SK-N-SH treated with all-trans-retinoic acid at 6 μM for 48 hours (cell line): ENCODE data around the gene PI16.

Experiments used
- ATAC-seq: fragments of 200-7000 bp; cut with Tn5 transposase; 3 replicates; pipeline ENCODE4 v1.9.1; 2020; ENCODE audit warnings: mild to moderate bottlenecking, moderate library complexity
- ARNTL ChIP-seq: fragments of 450-650 bp; formaldehyde crosslinking; IDR thresholded peaks from 2 replicates; pipeline ENCODE4 v1.5.0; 2020; ENCODE audit warnings: low read depth, mild to moderate bottlenecking, moderate library complexity, borderline replicate concordance
- BACH2 ChIP-seq: fragments of 250-450 bp; sonication (Bioruptor Pico); IDR thresholded peaks from 2 replicates; pipeline ENCODE4 v1.9.0; 2021; ENCODE audit warnings: mild to moderate bottlenecking, borderline replicate concordance
- CSDC2 ChIP-seq: fragments of 250-450 bp; sonication (Bioruptor Pico); IDR thresholded peaks from 2 replicates; pipeline ENCODE4 v1.5.0; 2020; ENCODE audit warnings: mild to moderate bottlenecking, moderate library complexity
- CSRNP3 ChIP-seq: fragments of 250-450 bp; sonication (Bioruptor Pico); IDR thresholded peaks from 2 replicates; pipeline ENCODE4 v1.5.1; 2021; ENCODE audit warnings: mild to moderate bottlenecking, moderate library complexity
- ESRRG ChIP-seq: fragments of 250-450 bp; sonication (Bioruptor Pico); IDR thresholded peaks from 2 replicates; pipeline ENCODE4 v1.6.1; 2021; ENCODE audit warnings: mild to moderate bottlenecking
- GLIS3 ChIP-seq: fragments of 250-450 bp; sonication (Bioruptor Pico); IDR thresholded peaks from 2 replicates; pipeline ENCODE4 v1.5.0; 2020; ENCODE audit warnings: mild to moderate bottlenecking, moderate library complexity
- OSR1 ChIP-seq: fragments of 250-450 bp; sonication (Bioruptor Pico); IDR thresholded peaks from 2 replicates; pipeline ENCODE4 v1.8.0; 2022; ENCODE audit warnings: moderate library complexity, mild to moderate bottlenecking, inconsistent platforms
- PPARA ChIP-seq: fragments of 250-450 bp; sonication (Bioruptor Pico); IDR thresholded peaks from 2 replicates; pipeline ENCODE4 v1.5.0; 2020; ENCODE audit warnings: mild to moderate bottlenecking, borderline replicate concordance
- RARB ChIP-seq: fragments of 250-450 bp; sonication (Bioruptor Pico); IDR thresholded peaks from 2 replicates; pipeline ENCODE4 v1.8.0; 2021; ENCODE audit warnings: mild to moderate bottlenecking, moderate library complexity
- SNAI2 ChIP-seq: fragments of 250-450 bp; sonication (Bioruptor Pico); IDR thresholded peaks from 2 replicates; pipeline ENCODE4 v1.5.0; 2020; ENCODE audit warnings: mild to moderate bottlenecking, moderate library complexity
- TCF4 ChIP-seq: fragments of 250-450 bp; sonication (Bioruptor Pico); IDR thresholded peaks from 2 replicates; pipeline ENCODE4 v1.8.0; 2021; ENCODE audit warnings: mild to moderate bottlenecking, moderate library complexity, borderline replicate concordance
- TOX ChIP-seq: fragments of 250-450 bp; sonication (Bioruptor Pico); IDR thresholded peaks from 2 replicates; pipeline ENCODE4 v1.8.0; 2021; ENCODE audit warnings: mild to moderate bottlenecking, moderate library complexity, borderline replicate concordance
- TSHZ2 ChIP-seq: fragments of 250-450 bp; sonication (Bioruptor Pico); IDR thresholded peaks from 2 replicates; pipeline ENCODE4 v1.5.0; 2020; ENCODE audit warnings: mild to moderate bottlenecking, moderate library complexity
- ZC3H10 ChIP-seq: fragments of 250-450 bp; sonication (Bioruptor Pico); IDR thresholded peaks from 2 replicates; pipeline ENCODE4 v1.5.1; 2021; ENCODE audit warnings: mild to moderate bottlenecking, moderate library complexity
- ZFP3 ChIP-seq: fragments of 250-450 bp; sonication (Bioruptor Pico); IDR thresholded peaks from 2 replicates; pipeline ENCODE4 v1.5.0; 2020; ENCODE audit warnings: mild to moderate bottlenecking, moderate library complexity
- ZFP30 ChIP-seq: fragments of 450-650 bp; formaldehyde crosslinking; IDR thresholded peaks from 2 replicates; pipeline ENCODE4 v1.5.0; 2022; ENCODE audit warnings: mild to moderate bottlenecking, moderate library complexity
- ZNF565 ChIP-seq: fragments of 450-650 bp; formaldehyde crosslinking; conservative IDR thresholded peaks from 2 replicates; pipeline ENCODE4 v1.5.0; 2020; ENCODE audit warnings: low read depth, mild to moderate bottlenecking, moderate library complexity
- ZNF70 ChIP-seq: fragments of 450-650 bp; formaldehyde crosslinking; IDR thresholded peaks from 2 replicates; pipeline ENCODE4 v1.5.0; 2020; ENCODE audit warnings: mild to moderate bottlenecking, moderate library complexity
- ZNF8 ChIP-seq: fragments of 450-650 bp; formaldehyde crosslinking; IDR thresholded peaks from 2 replicates; pipeline ENCODE4 v1.5.0; 2020; ENCODE audit warnings: mild to moderate bottlenecking, moderate library complexity
- TF ChIP-seq, protein P1 (sequence below): fragments of 250-450 bp; sonication (Bioruptor Pico); IDR thresholded peaks from 2 replicates; pipeline ENCODE4 v1.8.0; 2020; ENCODE audit warnings: mild to moderate bottlenecking, moderate library complexity, borderline replicate concordance
- TF ChIP-seq, protein P2 (sequence below): fragments of 250-450 bp; sonication (Bioruptor Pico); IDR thresholded peaks from 2 replicates; pipeline ENCODE4 v1.5.1; 2020; ENCODE audit warnings: low read depth, mild to moderate bottlenecking, moderate library complexity
- TF ChIP-seq, protein P3 (sequence below): fragments of 250-450 bp; sonication (Bioruptor Pico); IDR thresholded peaks from 2 replicates; pipeline ENCODE4 v1.8.0; 2021; ENCODE audit warnings: low read depth, mild to moderate bottlenecking, moderate library complexity, borderline replicate concordance

Gene PI16

DNA sequence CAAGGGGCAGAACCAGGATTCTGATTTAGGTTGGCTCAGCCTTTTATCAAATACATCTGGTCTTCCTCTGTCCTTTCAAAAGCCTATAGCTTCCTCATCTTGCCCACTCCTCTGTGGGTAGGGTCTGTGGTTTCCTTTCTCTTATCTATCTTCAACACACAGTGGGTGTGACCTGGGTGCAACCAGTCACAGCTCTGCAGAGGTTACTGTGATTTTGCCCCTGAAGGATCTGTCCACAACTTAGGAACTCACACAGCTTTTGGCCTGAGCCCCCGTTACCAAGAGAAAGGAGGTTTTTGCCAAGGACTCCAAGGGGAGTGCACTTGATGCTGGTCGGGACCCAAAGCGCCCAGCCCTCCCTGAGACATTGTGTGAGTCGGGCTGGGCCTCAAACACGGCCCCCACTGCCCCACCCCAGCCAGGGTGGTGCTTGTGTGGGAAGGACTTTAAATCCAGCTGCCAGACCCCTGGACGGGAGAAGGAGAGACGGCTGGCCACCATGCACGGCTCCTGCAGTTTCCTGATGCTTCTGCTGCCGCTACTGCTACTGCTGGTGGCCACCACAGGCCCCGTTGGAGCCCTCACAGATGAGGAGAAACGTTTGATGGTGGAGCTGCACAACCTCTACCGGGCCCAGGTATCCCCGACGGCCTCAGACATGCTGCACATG lies at the start of gene PI16:
Gene PI16 (plus strand): TSS at position 477 of the 670 bp plus-strand sequence. CDS start 23 bp downstream, at position 500.
- ATAC-seq: no peak
- TF ChIP-seq ZC3H10 (CRISPR knock-in tag) (no peak), RARB (CRISPR knock-in tag) (no peak), CSDC2 (no peak), OSR1 (no peak), ESRRG (CRISPR knock-in tag) (no peak), TCF4 (CRISPR knock-in tag) (no peak), BACH2 (CRISPR knock-in tag) (no peak), TOX (CRISPR knock-in tag) (no peak), PPARA (CRISPR knock-in tag) (no peak), GLIS3 (CRISPR knock-in tag) (no peak), ARNTL (no peak), CSRNP3 (CRISPR knock-in tag) (no peak), ZFP30 (CRISPR knock-in tag) (no peak), SNAI2 (CRISPR knock-in tag) (no peak)
- TF ChIP-seq, protein P1, sequence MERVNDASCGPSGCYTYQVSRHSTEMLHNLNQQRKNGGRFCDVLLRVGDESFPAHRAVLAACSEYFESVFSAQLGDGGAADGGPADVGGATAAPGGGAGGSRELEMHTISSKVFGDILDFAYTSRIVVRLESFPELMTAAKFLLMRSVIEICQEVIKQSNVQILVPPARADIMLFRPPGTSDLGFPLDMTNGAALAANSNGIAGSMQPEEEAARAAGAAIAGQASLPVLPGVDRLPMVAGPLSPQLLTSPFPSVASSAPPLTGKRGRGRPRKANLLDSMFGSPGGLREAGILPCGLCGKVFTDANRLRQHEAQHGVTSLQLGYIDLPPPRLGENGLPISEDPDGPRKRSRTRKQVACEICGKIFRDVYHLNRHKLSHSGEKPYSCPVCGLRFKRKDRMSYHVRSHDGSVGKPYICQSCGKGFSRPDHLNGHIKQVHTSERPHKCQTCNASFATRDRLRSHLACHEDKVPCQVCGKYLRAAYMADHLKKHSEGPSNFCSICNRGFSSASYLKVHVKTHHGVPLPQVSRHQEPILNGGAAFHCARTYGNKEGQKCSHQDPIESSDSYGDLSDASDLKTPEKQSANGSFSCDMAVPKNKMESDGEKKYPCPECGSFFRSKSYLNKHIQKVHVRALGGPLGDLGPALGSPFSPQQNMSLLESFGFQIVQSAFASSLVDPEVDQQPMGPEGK (CRISPR knock-in tag): no peak
- TF ChIP-seq, protein P2, sequence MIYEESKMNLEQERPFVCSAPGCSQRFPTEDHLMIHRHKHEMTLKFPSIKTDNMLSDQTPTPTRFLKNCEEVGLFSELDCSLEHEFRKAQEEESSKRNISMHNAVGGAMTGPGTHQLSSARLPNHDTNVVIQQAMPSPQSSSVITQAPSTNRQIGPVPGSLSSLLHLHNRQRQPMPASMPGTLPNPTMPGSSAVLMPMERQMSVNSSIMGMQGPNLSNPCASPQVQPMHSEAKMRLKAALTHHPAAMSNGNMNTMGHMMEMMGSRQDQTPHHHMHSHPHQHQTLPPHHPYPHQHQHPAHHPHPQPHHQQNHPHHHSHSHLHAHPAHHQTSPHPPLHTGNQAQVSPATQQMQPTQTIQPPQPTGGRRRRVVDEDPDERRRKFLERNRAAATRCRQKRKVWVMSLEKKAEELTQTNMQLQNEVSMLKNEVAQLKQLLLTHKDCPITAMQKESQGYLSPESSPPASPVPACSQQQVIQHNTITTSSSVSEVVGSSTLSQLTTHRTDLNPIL (CRISPR knock-in tag): no peak
- TF ChIP-seq, protein P3, sequence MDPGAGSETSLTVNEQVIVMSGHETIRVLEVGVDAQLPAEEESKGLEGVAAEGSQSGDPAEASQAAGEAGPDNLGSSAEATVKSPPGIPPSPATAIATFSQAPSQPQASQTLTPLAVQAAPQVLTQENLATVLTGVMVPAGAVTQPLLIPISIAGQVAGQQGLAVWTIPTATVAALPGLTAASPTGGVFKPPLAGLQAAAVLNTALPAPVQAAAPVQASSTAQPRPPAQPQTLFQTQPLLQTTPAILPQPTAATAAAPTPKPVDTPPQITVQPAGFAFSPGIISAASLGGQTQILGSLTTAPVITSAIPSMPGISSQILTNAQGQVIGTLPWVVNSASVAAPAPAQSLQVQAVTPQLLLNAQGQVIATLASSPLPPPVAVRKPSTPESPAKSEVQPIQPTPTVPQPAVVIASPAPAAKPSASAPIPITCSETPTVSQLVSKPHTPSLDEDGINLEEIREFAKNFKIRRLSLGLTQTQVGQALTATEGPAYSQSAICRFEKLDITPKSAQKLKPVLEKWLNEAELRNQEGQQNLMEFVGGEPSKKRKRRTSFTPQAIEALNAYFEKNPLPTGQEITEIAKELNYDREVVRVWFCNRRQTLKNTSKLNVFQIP: no peak

GRCh38 chr6:36904851-36905393 lies 49.6 kb upstream of the PI16 start:
- no peak for ATAC-seq
- TF ChIP-seq ZFP30 (CRISPR knock-in tag) (no peak), PPARA (CRISPR knock-in tag) (no peak), OSR1 (no peak), CSRNP3 (CRISPR knock-in tag) (no peak), BACH2 (CRISPR knock-in tag) (no peak), ESRRG (CRISPR knock-in tag) (no peak), CSDC2 (no peak), ZNF8 (CRISPR knock-in tag) (no peak), SNAI2 (CRISPR knock-in tag) (no peak), RARB (CRISPR knock-in tag) (no peak), ZNF70 (no peak), ZNF565 (no peak), GLIS3 (CRISPR knock-in tag) (no peak), ARNTL (no peak), TSHZ2 (CRISPR knock-in tag) (no peak), TOX (CRISPR knock-in tag) (no peak), ZC3H10 (CRISPR knock-in tag) (no peak), TCF4 (CRISPR knock-in tag) (no peak), ZFP3 (no peak)
- TF ChIP-seq, all 23 proteins: peak for 0
